Ammon's horn (tissue), 1 donor: Measurements from ENCODE around the gene ANKH.

Experiments used
- DNase-seq: peaks from one replicate; pipeline ENCODE4 v3.0.0-alpha.2; 2016; ENCODE audit warnings: low spot score

Gene ANKH

GRCh38 chr5:14713476-14714390, 157.8 kb downstream of the ANKH start:
- no peak for DNase-seq

GRCh38 chr5:14712666-14713065, 158.9 kb downstream of the ANKH start:
- no peak for DNase-seq

GRCh38 chr5:14712131-14712530, 159.4 kb downstream of the ANKH start:
- DNase-seq: no peak

- DNase-seq: no peak
Observed at GRCh38 chr5:14710313-14710994, 161.1 kb downstream of the ANKH start.

GRCh38 chr5:14708551-14708950, 163.0 kb downstream of the ANKH start:
- no peak for DNase-seq

- DNase-seq: no peak
Observed at GRCh38 chr5:14707811-14708390, 163.7 kb downstream of the ANKH start.

GRCh38 chr5:14706615-14707021, 165.0 kb downstream of the ANKH start:
- DNase-seq: peak; percentile 52

GRCh38 chr5:14705556-14705955, 166.0 kb downstream of the ANKH start:
- no peak for DNase-seq

GRCh38 chr5:14702238-14702839, 169.2 kb downstream of the ANKH start:
- DNase-seq: no peak

GRCh38 chr5:14701556-14701955, 170.0 kb downstream of the ANKH start:
- DNase-seq: no peak

- DNase-seq: no peak
Observed at GRCh38 chr5:14700478-14701436, 170.8 kb downstream of the ANKH start.

GRCh38 chr5:14699807-14700400, 171.7 kb downstream of the ANKH start:
- DNase-seq: no peak

- no peak for DNase-seq
Observed at GRCh38 chr5:14699159-14699558, 172.4 kb downstream of the ANKH start.

- DNase-seq: no peak
Observed at GRCh38 chr5:14698495-14698894, 173.1 kb downstream of the ANKH start.

- no peak for DNase-seq
Observed at GRCh38 chr5:14696851-14697250, 174.7 kb downstream of the ANKH start.

- no peak for DNase-seq
Observed at GRCh38 chr5:14696057-14696456, 175.5 kb downstream of the ANKH start.

GRCh38 chr5:14695152-14695551, 176.4 kb downstream of the ANKH start:
- DNase-seq: no peak

- DNase-seq: no peak
Observed at GRCh38 chr5:14693070-14693469, 178.5 kb downstream of the ANKH start.

GRCh38 chr5:14687023-14687665, 184.4 kb downstream of the ANKH start:
- no peak for DNase-seq

GRCh38 chr5:14686517-14686916, 185.1 kb downstream of the ANKH start:
- no peak for DNase-seq
